H7 (cell line): ENCODE measurements around the gene AAK1. TPM values are rescaled to one million over a fixed set of nuclear protein-coding genes. Genes with fewer than 3 reads are reported as not detected.
"Not testable (repeated sequence)": the region's sequence is repeated elsewhere in the genome, so short reads cannot be mapped to it uniquely, and the experiment has no call there.

Experiments used
- DNase-seq: peaks from one replicate; pipeline ENCODE4 v3.0.0; 2012
- H3K27me3 ChIP-seq: 2 replicates; pipeline ENCODE4 v1.6.0; 2011; ENCODE audit warnings: mild to moderate bottlenecking, low read length; ENCODE audit not compliant: control insufficient read depth, insufficient read depth
- H3K36me3 ChIP-seq: replicated peaks from 2 replicates; pipeline ENCODE4 v1.5.1; 2011; ENCODE audit warnings: low read length; ENCODE audit not compliant: control insufficient read depth, insufficient read depth
- H3K4me3 ChIP-seq: 2 replicates; pipeline ENCODE4 v1.5.1; 2011; ENCODE audit warnings: low read depth, mild to moderate bottlenecking, control low read depth, low read length, moderate library complexity; ENCODE audit not compliant: insufficient read depth
- total RNA-seq: library from RNA; depleted of rRNA; stranded (reverse); fragments of >200 nt; shearing (Covaris generic); gene quantifications from 2 replicates; pipeline ENCODE4 v1.2.3, GENCODE V29; 2014

AAK1 gene
- total RNA-seq, 1 experiment from 2014 or later = 26.5 TPM

DNA sequence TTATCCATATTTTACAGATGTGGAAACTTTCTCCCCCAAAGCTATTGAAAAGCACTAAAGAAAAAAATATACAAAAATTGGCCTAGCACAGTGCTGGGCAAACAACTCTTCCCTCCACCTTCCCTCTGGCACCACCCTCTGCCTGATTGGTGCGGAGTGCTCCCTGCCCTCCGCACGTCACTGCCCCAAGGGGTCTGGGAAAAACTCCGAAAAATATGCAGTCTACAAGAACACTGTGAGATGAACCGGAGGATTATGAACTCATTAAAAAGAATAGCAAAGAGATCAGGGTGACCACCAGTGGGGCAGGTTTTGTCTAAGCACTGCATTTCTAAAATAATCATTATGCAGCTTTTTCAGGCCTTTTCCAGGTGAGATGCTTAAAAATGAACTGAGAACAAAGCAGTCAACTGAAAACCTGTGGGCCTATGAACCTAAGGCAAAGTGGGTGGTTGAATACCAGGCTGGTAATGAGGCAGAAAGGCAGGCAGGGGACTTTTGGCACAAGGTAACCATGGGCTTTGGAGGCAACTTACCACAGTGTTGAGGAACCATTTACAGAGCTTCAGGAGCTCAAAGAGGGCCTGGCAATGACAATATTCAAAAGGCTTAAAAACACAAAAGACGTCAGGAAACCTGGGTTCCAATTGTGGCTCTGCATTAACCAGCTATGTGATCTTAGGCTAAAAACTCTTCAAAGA is 57.5 kb downstream of the AAK1 start:
- Histone ChIP-seq H3K36me3 (no peaks in the 10 kb centered on the region), H3K4me3 (no peak overlapping the region), H3K27me3 (no peaks in the 10 kb centered on the region)
- no peak for DNase-seq

DNA sequence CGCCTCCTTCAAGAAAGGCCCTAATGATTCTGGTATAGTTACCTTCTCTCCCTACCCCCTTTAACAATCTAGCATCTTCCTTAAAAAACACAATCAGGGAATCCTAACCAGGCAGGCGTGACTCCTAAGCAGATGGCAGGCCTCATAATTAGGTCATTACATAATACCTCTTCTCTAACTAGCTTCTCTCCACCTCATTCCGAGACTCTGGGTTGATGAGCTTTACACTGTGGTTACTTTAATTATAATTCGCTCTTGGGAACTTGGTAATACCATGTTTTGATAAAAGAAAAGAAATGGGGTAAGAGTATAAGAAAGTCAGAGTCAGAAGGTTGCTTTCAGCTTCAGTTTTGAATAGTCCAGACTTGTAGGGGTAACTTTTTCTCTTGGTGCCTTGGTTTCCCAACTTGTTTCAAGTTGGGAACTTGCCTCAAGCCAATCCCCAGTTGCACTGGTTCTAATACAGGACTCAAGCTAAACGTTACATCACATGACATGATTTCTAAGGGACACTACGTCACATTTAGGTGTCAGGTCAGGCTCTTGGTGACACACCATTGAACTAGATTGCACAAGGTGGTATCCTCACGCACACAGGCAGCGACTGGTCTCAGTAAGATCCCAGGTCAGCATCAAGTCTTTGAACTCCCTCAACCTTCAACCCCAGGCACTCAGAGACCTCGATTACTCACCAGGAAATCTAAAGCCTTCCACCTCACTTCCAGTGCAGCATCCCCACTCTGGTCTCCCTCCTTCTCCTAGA is 59.2 kb downstream of the AAK1 start:
- DNase-seq = no peak
- Histone ChIP-seq H3K36me3 (no peaks in the 10 kb centered on the region), H3K4me3 (no peak overlapping the region), H3K27me3 (no peaks in the 10 kb centered on the region)

DNA sequence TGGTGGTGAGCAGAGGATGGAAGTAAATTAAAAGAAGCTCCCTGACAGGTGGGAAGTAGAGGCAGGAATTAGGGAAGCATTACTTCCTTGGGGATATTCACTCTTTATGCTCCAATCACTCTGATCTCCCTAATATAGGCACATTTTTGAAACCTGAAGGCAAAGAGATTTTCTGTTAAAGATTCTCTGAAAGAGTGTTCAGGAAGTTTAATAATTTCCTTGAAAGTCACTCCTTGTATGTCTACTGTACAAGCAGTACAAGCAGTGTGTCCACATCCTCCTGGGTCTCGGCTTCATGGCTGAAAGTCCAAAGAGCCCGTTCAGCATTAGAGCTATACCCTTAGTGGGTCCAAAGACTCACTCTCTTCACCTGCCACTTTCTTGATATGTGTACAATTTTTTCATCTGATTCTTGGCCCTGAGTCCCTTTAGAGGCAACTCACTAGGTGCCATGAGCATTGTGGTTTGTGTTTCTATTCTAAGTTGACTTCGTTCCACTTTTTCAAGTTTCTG is 60.2 kb downstream of the AAK1 start:
- no peak for DNase-seq
- Histone ChIP-seq H3K27me3 (no peaks in the 10 kb centered on the region), H3K36me3 (no peaks in the 10 kb centered on the region), H3K4me3 (no peak overlapping the region)

DNA sequence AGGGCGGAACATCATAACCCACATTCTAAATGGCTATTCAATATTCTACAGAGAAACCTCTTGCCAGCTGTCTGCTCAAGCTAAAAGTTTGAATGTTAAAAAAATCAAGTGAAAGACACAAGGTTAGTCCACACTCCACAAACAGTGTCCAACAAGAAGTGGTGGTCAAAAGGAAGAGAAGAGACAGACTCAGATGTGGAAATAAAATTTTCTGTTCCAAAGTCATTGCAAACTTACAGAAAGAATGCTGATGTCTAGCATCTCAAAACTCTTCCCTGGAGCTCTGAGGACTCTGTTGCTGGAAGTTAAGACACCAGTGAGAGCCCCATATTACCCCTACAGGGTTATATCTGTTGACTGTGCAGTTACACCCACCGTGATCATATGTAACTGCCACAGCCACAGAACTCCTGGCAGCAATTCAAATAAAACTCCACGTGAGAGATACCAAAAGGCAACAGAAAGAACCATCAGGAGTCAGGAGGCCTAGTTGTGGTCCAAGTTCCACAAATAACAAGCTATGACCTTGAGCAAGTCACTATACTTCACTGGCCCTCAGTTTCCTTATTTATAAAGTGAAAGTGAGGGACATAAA is 60.9 kb downstream of the AAK1 start:
- no peaks in the 10 kb centered on the region for H3K36me3 ChIP-seq
- H3K4me3 ChIP-seq = no peak overlapping the region
- no peaks in the 10 kb centered on the region for H3K27me3 ChIP-seq
- DNase-seq = no peak

DNA sequence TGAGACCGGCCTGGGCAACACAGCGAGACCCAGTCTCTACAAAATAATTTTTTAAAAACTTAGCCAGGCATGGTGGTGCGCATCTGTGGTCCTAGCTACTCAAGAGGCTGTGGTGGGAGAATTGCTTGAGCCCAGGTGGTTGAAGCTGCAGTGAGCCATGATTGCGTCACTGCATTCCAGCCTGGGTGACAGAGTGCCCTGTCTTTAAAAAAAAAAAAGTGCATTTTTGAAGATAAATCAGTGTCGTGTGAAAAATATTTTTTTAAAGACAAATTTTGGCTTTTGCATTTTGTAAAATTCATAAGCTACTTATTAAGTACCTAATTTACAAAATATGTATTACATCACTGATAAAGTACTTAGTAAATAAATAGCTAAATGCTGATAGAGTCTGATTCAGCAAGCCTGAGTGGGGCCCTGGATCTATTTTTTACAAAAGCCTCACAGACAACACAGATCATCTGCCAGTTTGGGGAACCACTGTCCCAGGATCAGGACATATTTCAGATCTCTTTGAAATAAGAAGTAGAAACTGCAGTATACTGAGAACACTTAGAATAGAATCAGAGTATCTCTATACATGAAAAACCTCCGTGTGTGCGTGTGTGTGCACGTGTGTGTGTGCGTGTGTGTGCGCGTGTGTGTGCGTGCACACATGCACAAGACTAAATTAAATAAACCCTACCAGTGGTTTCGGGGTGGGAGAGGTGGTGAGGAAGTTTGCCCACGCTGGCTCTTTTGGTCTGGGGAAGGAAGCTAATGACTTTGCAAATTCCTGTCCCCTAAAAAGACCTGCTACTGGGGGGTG is 61.6 kb downstream of the AAK1 start:
- H3K36me3 ChIP-seq = no peaks in the 10 kb centered on the region

DNA sequence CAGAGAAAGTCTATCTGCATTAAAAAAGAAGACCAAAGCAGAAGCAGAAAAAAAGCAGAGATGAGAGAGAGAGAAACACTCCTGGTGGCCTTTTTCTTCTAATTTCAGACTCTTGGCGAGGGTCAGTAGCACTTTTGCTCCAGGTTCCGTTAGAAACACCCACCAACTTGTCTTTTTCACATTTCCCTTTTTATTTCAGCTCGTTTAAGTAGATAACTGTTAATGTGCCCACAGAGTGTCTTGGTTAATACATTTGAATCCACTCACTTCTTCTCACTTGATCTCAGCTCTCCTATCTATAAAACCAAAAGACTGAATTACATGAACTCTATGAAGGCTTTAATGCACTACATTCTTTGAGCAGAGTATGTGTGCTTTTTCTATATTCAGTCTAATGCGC is 63.1 kb downstream of the AAK1 start:
- Histone ChIP-seq H3K36me3 (no peaks in the 10 kb centered on the region), H3K4me3 (no peak overlapping the region), H3K27me3 (no peaks in the 10 kb centered on the region)
- DNase-seq = no peak

More for the DNA sequence above, 61.6 kb downstream of the AAK1 start:
- H3K27me3 ChIP-seq = no peaks in the 10 kb centered on the region
- H3K4me3 ChIP-seq = no peak overlapping the region
- no peak for DNase-seq

DNA sequence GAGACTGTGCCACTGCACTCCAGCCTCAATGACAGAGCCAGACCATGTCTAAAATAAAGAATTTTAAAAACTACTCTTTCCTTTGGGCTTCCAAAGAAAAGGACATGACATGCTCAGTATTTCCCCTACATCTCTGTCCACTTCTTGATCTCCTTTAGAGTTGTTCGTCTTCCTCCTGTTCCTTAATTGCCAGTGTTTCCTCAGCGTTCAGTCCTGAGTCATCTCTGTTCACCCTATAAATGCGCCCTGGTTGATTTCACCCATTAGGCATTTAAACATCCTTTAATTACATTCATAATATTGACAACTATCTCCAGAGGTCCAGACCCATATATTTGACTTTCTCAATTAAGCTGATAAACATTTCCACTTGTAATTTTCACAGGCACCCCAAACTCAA is 64.0 kb downstream of the AAK1 start:
- Histone ChIP-seq H3K27me3 (no peaks in the 10 kb centered on the region), H3K36me3 (no peaks in the 10 kb centered on the region), H3K4me3 (no peak overlapping the region)
- no peak for DNase-seq

DNA sequence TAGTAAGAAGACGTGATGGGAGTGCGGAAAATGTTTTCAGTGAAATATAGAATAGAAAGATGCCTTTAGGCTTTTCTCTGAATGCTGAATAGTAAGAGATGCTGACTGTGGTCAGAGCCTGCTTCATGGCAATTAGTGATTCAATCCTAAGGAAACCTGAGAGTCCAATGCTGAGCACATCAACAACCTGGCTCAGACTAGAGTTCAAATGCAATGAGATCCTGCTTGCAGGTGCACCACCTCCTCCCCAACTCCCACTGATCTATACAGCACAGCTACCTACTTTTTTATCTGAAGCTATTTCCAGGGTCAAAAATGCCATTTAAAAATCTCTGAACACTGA is 65.4 kb downstream of the AAK1 start:
- Histone ChIP-seq H3K27me3 (no peaks in the 10 kb centered on the region), H3K36me3 (no peaks in the 10 kb centered on the region), H3K4me3 (no peak overlapping the region)
- DNase-seq = no peak

DNA sequence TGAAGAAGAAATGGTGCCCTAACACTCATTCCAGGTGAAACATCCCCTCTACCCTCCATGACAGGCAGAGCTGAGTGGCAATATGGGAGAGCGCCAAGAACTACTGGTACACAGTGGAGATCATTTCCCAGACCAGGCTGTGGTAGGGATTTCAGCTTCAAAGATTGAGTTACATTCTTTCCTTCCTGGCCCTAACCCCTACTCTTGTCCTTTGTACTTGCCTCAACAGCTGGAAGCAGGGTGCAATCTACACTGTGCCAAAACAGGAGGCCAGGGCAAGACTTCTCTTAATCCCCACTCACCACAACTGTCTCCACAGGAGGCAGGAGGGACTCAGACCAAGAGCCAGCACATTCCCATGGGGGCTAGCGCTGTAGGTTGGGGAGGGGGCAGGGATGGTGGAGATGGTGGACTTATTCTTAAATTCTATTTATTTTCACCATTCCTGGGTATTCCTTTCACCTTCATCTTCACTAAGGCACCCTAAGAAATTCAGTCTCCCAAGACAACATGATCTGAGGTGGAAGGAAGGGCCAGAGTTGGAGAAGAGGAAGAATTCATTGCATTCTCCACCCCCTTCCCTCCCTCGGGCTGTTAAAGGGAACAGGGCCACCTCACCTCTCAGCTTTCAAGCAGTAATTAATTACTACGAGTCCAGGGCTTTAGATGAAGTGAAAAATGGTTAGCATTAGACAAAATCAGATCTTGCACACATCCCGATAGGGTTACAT is 65.9 kb downstream of the AAK1 start:
- H3K36me3 ChIP-seq = no peaks in the 10 kb centered on the region
- no peaks in the 10 kb centered on the region for H3K27me3 ChIP-seq
- no peak overlapping the region for H3K4me3 ChIP-seq
- no peak for DNase-seq

DNA sequence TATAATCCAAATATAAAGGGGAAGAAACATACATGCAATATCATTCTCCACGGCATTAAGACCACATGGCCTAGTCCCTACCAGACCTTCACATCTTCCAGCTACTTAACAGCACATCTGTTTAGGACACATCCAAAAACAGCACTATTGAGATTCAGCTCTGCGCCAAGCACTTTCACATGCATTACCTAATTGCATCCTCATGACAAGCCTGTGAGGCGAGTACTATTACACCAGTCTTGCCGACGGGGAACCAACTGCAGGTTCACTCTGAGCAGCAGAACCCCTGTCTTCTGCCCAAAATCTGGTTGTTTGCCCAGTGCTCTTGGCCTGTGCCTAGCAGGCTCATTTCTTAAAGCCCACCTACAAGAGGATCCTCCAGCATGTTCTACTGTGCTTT is 66.7 kb downstream of the AAK1 start:
- DNase-seq = no peak
- Histone ChIP-seq H3K27me3 (no peaks in the 10 kb centered on the region), H3K4me3 (no peak overlapping the region), H3K36me3 (no peaks in the 10 kb centered on the region)

DNA sequence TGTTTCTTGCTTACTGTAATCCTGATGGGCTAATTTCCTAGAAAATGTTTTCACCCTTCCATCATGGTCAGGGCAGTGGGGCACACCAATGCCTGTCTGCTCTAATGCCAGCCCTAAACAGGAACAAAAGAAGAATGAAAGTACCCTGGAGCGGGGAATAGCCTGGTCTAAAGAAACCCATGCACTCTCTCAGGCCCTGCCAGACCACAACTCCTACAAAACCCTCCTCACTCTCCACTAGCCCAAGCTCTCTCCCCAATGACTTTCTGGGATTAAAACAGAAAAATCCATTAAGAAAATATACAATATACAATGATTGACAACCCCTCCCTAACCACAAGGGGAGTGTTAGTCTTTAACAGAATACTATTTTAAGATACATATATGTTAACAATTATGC is 67.6 kb downstream of the AAK1 start:
- DNase-seq = no peak
- Histone ChIP-seq H3K4me3 (no peak overlapping the region), H3K36me3 (no peaks in the 10 kb centered on the region), H3K27me3 (no peaks in the 10 kb centered on the region)

DNA sequence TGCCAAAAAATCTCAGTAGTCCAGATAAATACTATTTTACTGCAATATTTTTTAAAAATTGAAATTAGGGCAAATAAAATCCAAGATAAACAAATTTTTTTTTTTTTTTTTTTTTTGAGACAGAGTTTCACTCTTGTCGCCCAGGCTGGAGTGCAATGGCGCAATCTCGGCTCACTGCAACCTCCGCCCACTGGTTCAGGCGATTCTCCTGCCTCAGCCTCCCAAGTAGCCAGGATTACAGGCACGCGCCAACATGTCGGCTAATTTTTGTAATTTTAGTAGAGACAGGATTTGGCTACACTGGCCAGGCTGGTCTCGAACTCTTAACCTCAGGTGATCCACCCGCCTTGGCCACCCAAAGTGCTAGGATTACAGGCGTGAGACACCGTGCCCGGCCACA is 68.2 kb downstream of the AAK1 start:
- H3K27me3 ChIP-seq, H3K36me3 ChIP-seq, DNase-seq, H3K4me3 ChIP-seq: not testable (repeated sequence)

DNA sequence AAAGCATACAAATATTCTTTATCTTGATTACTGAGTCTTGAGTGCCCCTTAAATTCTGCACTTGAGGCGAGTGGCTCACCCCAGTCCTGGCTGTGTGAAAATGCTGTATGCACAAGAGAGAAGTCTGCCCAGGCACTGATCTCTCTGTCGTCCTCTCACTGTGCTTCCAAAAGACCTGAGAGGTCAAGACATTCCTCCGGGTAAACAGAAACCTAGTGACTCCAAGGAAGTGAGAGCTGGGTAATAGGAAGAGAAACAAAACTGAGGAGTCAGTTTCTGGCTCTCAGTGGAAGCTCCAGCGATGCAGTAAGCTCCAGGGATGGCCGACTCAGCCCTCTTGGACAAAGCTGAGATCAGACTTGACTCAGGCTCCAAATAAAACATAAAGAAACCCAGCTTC is 70.9 kb downstream of the AAK1 start:
- DNase-seq = no peak
- no peaks in the 10 kb centered on the region for H3K36me3 ChIP-seq
- H3K4me3 ChIP-seq = no peak overlapping the region
- H3K27me3 ChIP-seq = no peaks in the 10 kb centered on the region

DNA sequence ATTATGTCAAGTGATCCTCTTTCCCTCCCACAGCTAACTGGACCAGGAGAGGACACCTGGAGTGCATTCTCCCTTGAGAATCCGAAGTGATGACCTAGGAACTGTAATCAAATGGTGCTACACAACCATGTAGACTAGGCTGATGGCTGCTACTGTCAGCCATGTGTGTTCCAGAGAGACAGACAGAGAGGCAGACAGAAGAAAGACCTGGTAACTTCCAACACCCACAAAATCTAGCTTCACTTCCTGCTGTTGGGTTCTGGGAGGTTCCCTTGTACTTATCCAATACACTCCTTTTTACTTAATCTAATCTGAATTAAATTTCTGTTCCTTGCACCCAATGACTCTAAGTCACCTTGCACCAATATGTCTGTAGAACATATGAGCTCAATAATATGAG is 72.3 kb downstream of the AAK1 start:
- no peaks in the 10 kb centered on the region for H3K27me3 ChIP-seq
- H3K36me3 ChIP-seq = no peaks in the 10 kb centered on the region
- no peak overlapping the region for H3K4me3 ChIP-seq
- DNase-seq = no peak
